Keratinocyte (primary cell): ENCODE measurements around the gene EQTN. TPM values are rescaled to one million over a fixed set of nuclear protein-coding genes. Genes with fewer than 3 reads are reported as not detected.
"Not testable (repeated sequence)": the region's sequence is repeated elsewhere in the genome, so short reads cannot be mapped to it uniquely, and the experiment has no call there.

Experiments used
- DNase-seq: peaks from one replicate; pipeline ENCODE4 v3.0.0-alpha.2; 2011; ENCODE audit warnings: low read depth, missing footprints, low spot score
- FAIRE-seq: peaks from 2 replicates; lab custom pipeline; 2011; peaks lifted over from hg19 to GRCh38; lab: Jason Lieb, UNC
- H2AFZ ChIP-seq: 2 replicates; pipeline ENCODE4 v1.6.0; 2012; ENCODE audit warnings: low read length, control low read depth, inconsistent platforms; ENCODE audit not compliant: control insufficient read depth
- H3K27ac ChIP-seq: 2 replicates; pipeline ENCODE4 v1.5.1; 2011; ENCODE audit warnings: low read length; ENCODE audit not compliant: control insufficient read depth, insufficient read depth
- H3K27me3 ChIP-seq: 3 replicates; pipeline ENCODE4 v1.6.0; 2011; ENCODE audit warnings: low read length; ENCODE audit not compliant: control insufficient read depth, insufficient read depth; ENCODE audit errors: extremely low read depth
- H3K36me3 ChIP-seq, 2 experiments: 2 replicates in 1 of 2; 3 replicates in 1 of 2; pipeline ENCODE4 v1.5.1; 2011; ENCODE audit warnings: low read length in 2 of 2, mild to moderate bottlenecking in 1 of 2; ENCODE audit not compliant: control insufficient read depth in 2 of 2, insufficient read depth in 2 of 2; ENCODE audit errors: extremely low read depth in 1 of 2
- H3K4me1 ChIP-seq: 3 replicates; pipeline ENCODE4 v1.5.1; 2011; ENCODE audit warnings: low read length; ENCODE audit not compliant: control insufficient read depth, insufficient read depth; ENCODE audit errors: extremely low read depth
- H3K4me2 ChIP-seq: 3 replicates; pipeline ENCODE4 v1.6.0; 2011; ENCODE audit warnings: low read depth, low read length; ENCODE audit not compliant: control insufficient read depth, insufficient read depth; ENCODE audit errors: extremely low read depth
- H3K4me3 ChIP-seq, 3 experiments: fragments of 200-600 bp in 1 of 3; sonication (generic) in 1 of 3; 2 replicates in 2 of 3; 3 replicates in 1 of 3; pipeline ENCODE4 v1.5.1; 2011 to 2016; ENCODE audit warnings: low read length in 3 of 3, mild to moderate bottlenecking in 3 of 3, control low read depth in 2 of 3, inconsistent platforms in 1 of 3, low read depth in 1 of 3, mixed read lengths in 1 of 3, mixed run types in 1 of 3, moderate library complexity in 1 of 3; ENCODE audit not compliant: control insufficient read depth in 2 of 3, insufficient read depth in 2 of 3; ENCODE audit errors: extremely low read depth in 1 of 3
- H3K79me2 ChIP-seq: 2 replicates; pipeline ENCODE4 v1.6.0; 2012; ENCODE audit warnings: low read length; ENCODE audit not compliant: control insufficient read depth, insufficient read depth
- H3K9ac ChIP-seq: 3 replicates; pipeline ENCODE4 v1.6.0; 2011; ENCODE audit warnings: low read length; ENCODE audit not compliant: control insufficient read depth, insufficient read depth; ENCODE audit errors: extremely low read depth
- H3K9me1 ChIP-seq: 3 replicates; pipeline ENCODE4 v1.6.0; 2011; ENCODE audit warnings: low read length; ENCODE audit not compliant: control insufficient read depth, insufficient read depth; ENCODE audit errors: extremely low read depth
- H3K9me3 ChIP-seq: 2 replicates; pipeline ENCODE4 v1.5.1; 2012; ENCODE audit warnings: low read depth, low read length; ENCODE audit not compliant: control insufficient read depth
- H4K20me1 ChIP-seq: 3 replicates; pipeline ENCODE4 v1.6.0; 2011; ENCODE audit warnings: low read length; ENCODE audit not compliant: control insufficient read depth, insufficient read depth; ENCODE audit errors: extremely low read depth
- CTCF ChIP-seq, 3 experiments: IDR thresholded peaks in 1 of 3; conservative IDR thresholded peaks in 1 of 3; optimal IDR thresholded peaks in 1 of 3; 2 replicates in 2 of 3; 3 replicates in 1 of 3; pipeline versions ENCODE3 to v1.5.1; 2011; ENCODE audit warnings: low read length in 3 of 3, mild to moderate bottlenecking in 3 of 3, moderate library complexity in 2 of 3, control low read depth in 1 of 3, inconsistent platforms in 1 of 3; ENCODE audit not compliant: insufficient read depth in 2 of 3; ENCODE audit errors: extremely low read depth in 1 of 3
- EZH2 ChIP-seq: IDR thresholded peaks from one replicate; pipeline ENCODE4 v1.6.1; 2012; ENCODE audit warnings: inconsistent platforms, mild to moderate bottlenecking, low read length, moderate library complexity
- dilution Hi-C: fragments of 300-500 bp; cut with MboI; formaldehyde crosslinking; loops from one replicate; pipeline ENCODE4 v1.7.0; 2020; ENCODE audit warnings: low sequenced_read_pairs; ENCODE audit not compliant: extremely low pct_ligation_motif_present
- polyA plus RNA-seq, 5 experiments: library from polyadenylated mRNA; depleted of rRNA in 3 of 5; stranded (reverse) in 3 of 5; stranded (forward) in 1 of 5; unstranded in 1 of 5; fragments of >200 nt; gene quantifications; 1 replicate in 1 of 5; 2 replicates in 3 of 5; 3 replicates in 1 of 5; pipeline versions ENCODE4 v1.2.1 to v1.2.3, GENCODE V29; 2011 to 2012; ENCODE audit warnings: missing spikeins in 2 of 5, low read depth in 1 of 5, low replicate concordance in 1 of 5

The EQTN gene
- polyA plus RNA-seq, 1 donor (not counting 4 experiments of a cell fraction or from before 2014, with no cell fraction given), result 0.21 TPM

- Histone ChIP-seq H3K9me1 (no peaks in the 10 kb centered on the region), H3K4me2 (no peak overlapping the region), H3K4me1 (peaks cover 2% of the 10 kb centered on the region), H3K27me3 (no peaks in the 10 kb centered on the region), H3K4me3 (no peak overlapping the region), H3K9me3 (no peaks in the 10 kb centered on the region), H2AFZ (no peak overlapping the region), H4K20me1 (no peaks in the 10 kb centered on the region), H3K9ac (no peak overlapping the region), H3K79me2 (no peaks in the 10 kb centered on the region), H3K36me3 (no peaks in the 10 kb centered on the region), H3K27ac (no peak overlapping the region)
- no peak for DNase-seq
- no peak for TF ChIP-seq EZH2
- TF ChIP-seq CTCF (optimal IDR thresholded peaks at IDR 0.05 in 1 of 3, IDR thresholded peaks at IDR 0.05 in 1 of 3, conservative IDR thresholded peaks at IDR 0.05 in 1 of 3; ENCODE audit: extremely low read depth in 1 of 3, insufficient read depth in 2 of 3, low read length in 3 of 3), result no peak
- dilution Hi-C loops, result no loop called here
- FAIRE-seq, result no peak
Measured at GRCh38 chr9:27248702-27249101, 48.2 kb downstream of the EQTN start.

DNA sequence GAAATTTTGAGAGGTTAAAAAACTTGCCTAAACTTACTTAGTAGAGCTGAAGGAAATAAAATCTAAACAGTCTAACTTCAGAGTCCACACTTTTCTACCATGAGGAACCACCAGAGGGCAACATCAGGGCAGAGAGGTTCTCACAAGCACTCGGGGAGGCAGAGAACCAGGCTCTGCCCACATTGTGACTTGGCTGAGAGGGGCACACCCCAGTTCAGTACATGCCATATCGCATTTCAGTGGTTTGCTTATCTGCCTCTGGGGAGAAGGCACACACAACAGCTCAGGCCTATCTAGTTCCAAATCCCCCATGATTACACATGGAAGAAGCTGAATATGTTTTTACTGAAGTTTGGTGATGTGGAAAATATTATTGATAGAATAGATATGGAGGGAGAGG lies 49.2 kb downstream of the EQTN start:
- no peak overlapping the region for H2AFZ ChIP-seq
- no peak overlapping the region for H3K4me3 ChIP-seq
- H3K79me2 ChIP-seq, result no peaks in the 10 kb centered on the region
- H3K36me3 ChIP-seq, result no peaks in the 10 kb centered on the region
- TF ChIP-seq EZH2 (no peak), CTCF (optimal IDR thresholded peaks at IDR 0.05 in 1 of 3, IDR thresholded peaks at IDR 0.05 in 1 of 3, conservative IDR thresholded peaks at IDR 0.05 in 1 of 3; ENCODE audit: extremely low read depth in 1 of 3, insufficient read depth in 2 of 3, low read length in 3 of 3) (peak; percentile 66 to 85 (median 73))
- dilution Hi-C loops, result no loop called here
- no peak overlapping the region for H3K27ac ChIP-seq
- FAIRE-seq (peak; percentile 72), DNase-seq (peak; percentile 9)
- no peaks in the 10 kb centered on the region for H3K27me3 ChIP-seq
- no peaks in the 10 kb centered on the region for H4K20me1 ChIP-seq
- no peaks in the 10 kb centered on the region for H3K9me3 ChIP-seq
- H3K9ac ChIP-seq, result no peak overlapping the region
- H3K4me2 ChIP-seq, result peak overlapping the region; percentile 17
- H3K4me1 ChIP-seq, result peaks cover 2% of the 10 kb centered on the region
- H3K9me1 ChIP-seq, result no peaks in the 10 kb centered on the region

- FAIRE-seq, H3K4me1 ChIP-seq, H3K9me1 ChIP-seq, H3K9me3 ChIP-seq, H3K79me2 ChIP-seq, DNase-seq, H3K9ac ChIP-seq, H2AFZ ChIP-seq, H4K20me1 ChIP-seq, H3K27me3 ChIP-seq, H3K36me3 ChIP-seq, H3K4me3 ChIP-seq, H3K4me2 ChIP-seq, dilution Hi-C loops, H3K27ac ChIP-seq: not testable (repeated sequence)
Measured at GRCh38 chr9:27239648-27240047, 57.3 kb downstream of the EQTN start.
